Ovary (tissue), 9 donors: ENCODE results near the gene PHEX. TPM values are rescaled to one million over a fixed set of nuclear protein-coding genes. Genes with fewer than 3 reads are reported as not detected.

Experiments
- DNase-seq, 5 donors: peaks; one replicate each; pipeline ENCODE4 v3.0.0-alpha.2; 2019 to 2020
- H3K27ac ChIP-seq, 2 donors: fragments of 200-600 bp; one replicate each; pipeline versions ENCODE4 v1.5.1 to v1.8.0; 2019 to 2022
- H3K27me3 ChIP-seq: fragments of 200-600 bp; one replicate; pipeline ENCODE4 v1.8.0; 2022
- H3K36me3 ChIP-seq: fragments of 200-600 bp; sonication (generic); one replicate; pipeline ENCODE4 v1.5.1; 2019
- H3K4me1 ChIP-seq: one replicate; pipeline ENCODE4 v1.8.1; 2013; ENCODE audit warnings: mild to moderate bottlenecking, moderate library complexity; ENCODE audit not compliant: insufficient read depth
- H3K4me3 ChIP-seq: fragments of 200-600 bp; sonication (generic); one replicate; pipeline ENCODE4 v1.5.1; 2017
- H3K9me3 ChIP-seq, 2 donors: fragments of 200-600 bp in 1 of 2; sonication (generic) in 1 of 2; one replicate each; pipeline versions ENCODE4 v1.5.1 to v1.8.1; 2013 to 2019; ENCODE audit warnings: mild to moderate bottlenecking in 1 of 2, moderate library complexity in 1 of 2
- CTCF ChIP-seq, 3 donors: fragments of 450-650 bp in 2 of 3; fragments of 200-600 bp in 1 of 3; IDR thresholded peaks; one replicate each; pipeline versions ENCODE4 v1.5.1 to v1.8.0; 2016 to 2022; ENCODE audit warnings: antibody characterized with exemption in 3 of 3, mild to moderate bottlenecking in 1 of 3
- EP300 ChIP-seq: sonication (generic); formaldehyde crosslinking; IDR thresholded peaks from one replicate; pipeline ENCODE4 v1.6.1; 2017; ENCODE audit warnings: antibody characterized with exemption
- POLR2A ChIP-seq: fragments of 450-650 bp; IDR thresholded peaks from one replicate; pipeline ENCODE4 v1.6.1; 2017; ENCODE audit warnings: antibody characterized with exemption, mild to moderate bottlenecking, moderate library complexity
- WGBS, 3 donors: extraction: QIAGEN DNeasy Blood & Tissue Kit in 1 of 3; methylation state at CpG; one replicate each; pipeline versions ENCODE4 v1.1.5 to v1.1.7; 2013 to 2017; 5-methylcytosine and 5-hydroxymethylcytosine counted together
- intact Hi-C, 4 donors: fragments of 100-400 bp; cut with DNase I; formaldehyde crosslinking; loops; one replicate each; pipeline versions ENCODE4 v1.11.0 to v1.15.1; 2022 to 2023
- polyA plus RNA-seq, 2 donors: library from polyadenylated mRNA; stranded (reverse); fragments of 200-250 nt in 1 of 2; fragments of 350-450 nt in 1 of 2; fragmentation: Illumina TruSeq in 1 of 2; extraction: RNeasy Lipid Tissue Mini Kit (QIAGEN cat#74804) in 1 of 2; gene quantifications; one replicate each; pipeline ENCODE4 v1.2.3, GENCODE V29; 2013 to 2014
- total RNA-seq, 7 donors: library from RNA; depleted of rRNA in 2 of 7; stranded (reverse); fragments of >200 nt in 2 of 7; fragmentation: NEBNext Ultra II Directional in 3 of 7; extraction: Animal tissue kit (Norgen Biotek cat#: 25700) in 3 of 7; gene quantifications; one replicate each; pipeline versions ENCODE4 v1.1.0 to v1.2.4, GENCODE V29; 2016 to 2023
- donor health status: DM: no; HTN: no; CAD: no; lungs with moderate emphysema.
- donor health status: DM: no; HTN: no; CAD: no.
- donor health status: Bipolar disorder and iron deficiency.
- donor health status: DM: yes; HTN: yes; CAD: no.
- donor health status: DM: no; HTN: no; CAD: no.
- donor health status: DM: yes; HTN: yes; CAD: no.

PHEX gene
- total and polyA plus RNA-seq, 9 donors: 0.46 to 18.9 (median 1.1) TPM

- H3K4me1 ChIP-seq: no peaks in the 10 kb centered on the region
- intact Hi-C loops: no loop called here
- TF ChIP-seq POLR2A (no peak), EP300 (no peak), CTCF (IDR thresholded peaks at IDR 0.05) (no peak)
- 64 to 84% (median 72%) methylated on average over 10 of the region's 10 CpGs for WGBS, 3 donors
- no peaks in the 10 kb centered on the region for H3K27me3 ChIP-seq
- no peak for DNase-seq
- no peak overlapping the region for H3K4me3 ChIP-seq
- H3K36me3 ChIP-seq: no peaks in the 10 kb centered on the region
- no peak overlapping the region for H3K27ac ChIP-seq
- H3K9me3 ChIP-seq: no peaks in the 10 kb centered on the region
Measured at GRCh38 chrX:22021751-22022324, 10.3 kb upstream of the PHEX start.

GRCh38 chrX:22024577-22024976, 7.5 kb upstream of the PHEX start:
- Histone ChIP-seq H3K27ac (no peak overlapping the region), H3K27me3 (no peaks in the 10 kb centered on the region), H3K36me3 (no peaks in the 10 kb centered on the region), H3K9me3 (no peaks in the 10 kb centered on the region), H3K4me1 (no peaks in the 10 kb centered on the region), H3K4me3 (no peak overlapping the region)
- intact Hi-C loops: no loop called here
- WGBS, 3 donors: 39 to 64% (median 44%) methylated on average over 2 of the region's 2 CpGs
- DNase-seq: no peak
- TF ChIP-seq EP300: no peak
- TF ChIP-seq POLR2A: no peak
- no peak for TF ChIP-seq CTCF (IDR thresholded peaks at IDR 0.05)

DNA sequence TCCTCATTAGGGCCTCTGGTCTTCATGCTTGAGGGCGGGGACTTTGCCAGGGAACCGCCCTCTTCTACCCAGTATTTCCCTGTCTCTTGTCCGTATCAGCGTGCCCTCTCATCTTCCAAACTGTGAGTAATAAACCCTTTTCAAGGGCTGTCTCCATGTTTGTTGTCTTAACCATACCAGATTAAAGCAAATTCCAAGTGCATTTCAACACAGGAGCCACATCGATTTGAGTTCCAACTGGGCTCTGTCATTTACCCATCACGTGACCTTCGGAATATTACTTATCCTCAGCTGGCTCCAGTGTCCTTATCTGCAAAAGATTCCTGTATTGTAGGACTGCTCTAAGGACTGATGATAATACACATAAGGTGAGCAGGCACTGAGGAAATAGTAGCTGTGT, 6.4 kb upstream of the PHEX start:
- no peaks in the 10 kb centered on the region for H3K36me3 ChIP-seq
- H3K27me3 ChIP-seq: no peaks in the 10 kb centered on the region
- H3K4me3 ChIP-seq: no peak overlapping the region
- H3K9me3 ChIP-seq: no peaks in the 10 kb centered on the region
- no peak for DNase-seq
- 71 to 83% (median 77%) methylated on average over 7 of the region's 7 CpGs for WGBS, 3 donors
- TF ChIP-seq POLR2A (no peak), CTCF (IDR thresholded peaks at IDR 0.05) (no peak), EP300 (no peak)
- intact Hi-C loops: no loop called here
- H3K27ac ChIP-seq: no peak overlapping the region
- H3K4me1 ChIP-seq: no peaks in the 10 kb centered on the region

DNA sequence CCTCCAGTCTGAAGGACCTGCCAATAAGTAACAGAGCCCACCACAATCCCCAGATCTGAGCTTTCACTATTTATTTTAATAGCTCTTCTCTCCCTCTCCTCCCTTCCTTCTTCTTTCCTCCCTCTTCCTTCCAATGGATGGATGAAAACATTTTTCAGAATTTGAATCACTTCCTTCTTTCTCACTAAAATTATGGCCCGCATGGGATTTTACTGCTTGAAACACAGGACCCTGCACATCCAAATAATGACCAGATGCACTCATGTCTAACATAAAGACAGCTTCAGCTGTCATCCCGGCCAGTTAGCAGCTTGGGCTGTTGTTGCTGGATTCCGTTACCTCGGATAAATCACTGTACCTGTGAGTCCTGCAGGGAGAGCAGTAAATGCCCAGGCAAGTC, 5.4 kb upstream of the PHEX start:
- no peaks in the 10 kb centered on the region for H3K9me3 ChIP-seq
- intact Hi-C loops: no loop called here
- no peak overlapping the region for H3K27ac ChIP-seq
- no peaks in the 10 kb centered on the region for H3K4me1 ChIP-seq
- H3K27me3 ChIP-seq: no peaks in the 10 kb centered on the region
- no peaks in the 10 kb centered on the region for H3K36me3 ChIP-seq
- no peak for TF ChIP-seq EP300
- TF ChIP-seq POLR2A: no peak
- no peak for TF ChIP-seq CTCF (IDR thresholded peaks at IDR 0.05)
- H3K4me3 ChIP-seq: no peak overlapping the region
- WGBS, 3 donors: 82 to 88% (median 83%) methylated on average over 4 of the region's 4 CpGs
- DNase-seq: no peak
